HEK293 (cell line): ENCODE results near the gene TRIM24.

Experiments
- CTCF ChIP-seq: fragments of 450-650 bp; formaldehyde crosslinking; IDR thresholded peaks from 2 replicates; pipeline ENCODE4 v1.5.1; 2016; ENCODE audit warnings: missing biosample characterization, missing genetic modification characterization
- MEIS1 ChIP-seq: sonication (generic); formaldehyde crosslinking; IDR thresholded peaks from 2 replicates; pipeline ENCODE4 v1.8.1; 2022; ENCODE audit warnings: missing genetic modification reagents, mild to moderate bottlenecking, borderline replicate concordance
- SP2 ChIP-seq: fragments of 450-650 bp; formaldehyde crosslinking; IDR thresholded peaks from 2 replicates; pipeline ENCODE4 v1.5.1; 2016; ENCODE audit warnings: missing biosample characterization, missing genetic modification characterization
- ZBTB11 ChIP-seq: fragments of 450-650 bp; formaldehyde crosslinking; conservative IDR thresholded peaks from 2 replicates; pipeline ENCODE4 v1.5.1; 2016; ENCODE audit warnings: low read depth, missing biosample characterization, missing genetic modification characterization
- ZBTB8A ChIP-seq: fragments of 450-650 bp; formaldehyde crosslinking; IDR thresholded peaks from 2 replicates; pipeline ENCODE4 v1.5.1; 2016; ENCODE audit warnings: missing biosample characterization, missing genetic modification characterization
- ZNF138 ChIP-seq: fragments of 450-650 bp; formaldehyde crosslinking; IDR thresholded peaks from 2 replicates; pipeline ENCODE4 v1.5.1; 2016; ENCODE audit warnings: missing biosample characterization, missing genetic modification characterization, borderline replicate concordance
- ZNF148 ChIP-seq: fragments of 450-650 bp; formaldehyde crosslinking; IDR thresholded peaks from 2 replicates; pipeline ENCODE4 v1.5.0; 2017; ENCODE audit warnings: missing biosample characterization, missing genetic modification characterization, borderline replicate concordance
- ZNF169 ChIP-seq: fragments of 450-650 bp; formaldehyde crosslinking; IDR thresholded peaks from 2 replicates; pipeline ENCODE4 v1.5.1; 2016; ENCODE audit warnings: missing biosample characterization, missing genetic modification characterization
- ZNF175 ChIP-seq: fragments of 450-650 bp; formaldehyde crosslinking; IDR thresholded peaks from 2 replicates; pipeline ENCODE4 v1.5.1; 2016; ENCODE audit warnings: missing biosample characterization, missing genetic modification characterization
- ZNF513 ChIP-seq: fragments of 450-650 bp; IDR thresholded peaks from 2 replicates; pipeline ENCODE4 v1.5.1; 2018; ENCODE audit warnings: missing biosample characterization, missing genetic modification characterization
- ZNF621 ChIP-seq: fragments of 450-650 bp; formaldehyde crosslinking; IDR thresholded peaks from 2 replicates; pipeline ENCODE4 v1.5.1; 2017; ENCODE audit warnings: missing biosample characterization, missing genetic modification characterization

- no peak for TF ChIP-seq ZNF175 (tag by site-specific recombination)
- TF ChIP-seq ZNF169 (tag by site-specific recombination): no peak
- TF ChIP-seq SP2 (tag by site-specific recombination): no peak
- TF ChIP-seq ZNF138: no peak
- TF ChIP-seq ZNF513 (tag by site-specific recombination): no peak
- TF ChIP-seq ZBTB8A: no peak
- no peak for TF ChIP-seq CTCF (tag by site-specific recombination)
- TF ChIP-seq ZNF148 (tag by site-specific recombination): no peak
- no peak for TF ChIP-seq ZBTB11 (tag by site-specific recombination)
- TF ChIP-seq MEIS1: no peak
- no peak for TF ChIP-seq ZNF621 (tag by site-specific recombination)
Measured at GRCh38 chr7:138575897-138576428, 115.9 kb downstream of the TRIM24 start.
